ENCODE results near the gene TTK.
"Not testable (repeated sequence)": the region's sequence is repeated elsewhere in the genome, so short reads cannot be mapped to it uniquely, and the experiment has no call there.

TTK gene

GRCh38 chr6:80021591-80021990 is 17.1 kb downstream of the TTK start:
- DNase-seq (ENCODE audit: low spot score) = no peak

DNA sequence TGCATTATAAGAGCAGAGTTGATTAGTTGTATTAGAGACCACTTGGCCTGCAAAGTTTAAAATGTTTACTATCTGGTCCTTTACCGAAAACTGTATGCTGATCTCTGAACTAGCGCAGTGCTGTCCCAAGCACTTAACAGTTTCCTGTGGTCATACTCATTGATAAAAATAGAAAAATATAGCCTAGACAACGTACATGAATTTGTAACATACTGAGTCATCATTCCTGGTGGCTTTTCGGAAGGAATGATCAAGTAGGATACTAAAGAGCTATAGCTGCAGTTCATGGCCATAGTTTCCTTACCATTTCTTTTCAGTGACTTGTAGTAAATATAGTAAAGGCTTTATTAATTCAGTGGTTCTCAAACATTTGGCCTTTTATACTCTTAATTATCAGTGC is 18.4 kb downstream of the TTK start:
- no peak for DNase-seq (ENCODE audit: low spot score)

DNA sequence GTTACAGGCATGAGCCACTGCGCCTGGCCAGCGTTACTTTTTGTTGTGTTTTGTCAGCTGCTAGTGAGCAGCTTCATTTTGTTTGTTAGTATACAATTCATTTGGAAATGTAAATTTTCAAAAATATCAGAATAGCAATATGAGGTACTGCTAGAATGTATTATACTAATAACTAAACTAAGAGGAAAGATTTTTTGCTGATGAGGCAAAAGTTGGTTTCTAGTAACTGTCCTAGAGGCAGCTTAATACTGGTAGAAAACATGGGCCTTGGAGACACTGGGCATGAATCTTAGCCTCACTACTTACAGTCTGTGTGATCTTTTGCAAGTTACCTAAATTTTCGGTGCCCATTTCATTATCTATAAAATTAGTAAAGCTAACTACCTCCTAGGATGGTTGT is 24.1 kb downstream of the TTK start:
- DNase-seq (ENCODE audit: low spot score) = no peak

GRCh38 chr6:80029470-80029869 is 25.0 kb downstream of the TTK start:
- DNase-seq (ENCODE audit: low spot score) = no peak

DNA sequence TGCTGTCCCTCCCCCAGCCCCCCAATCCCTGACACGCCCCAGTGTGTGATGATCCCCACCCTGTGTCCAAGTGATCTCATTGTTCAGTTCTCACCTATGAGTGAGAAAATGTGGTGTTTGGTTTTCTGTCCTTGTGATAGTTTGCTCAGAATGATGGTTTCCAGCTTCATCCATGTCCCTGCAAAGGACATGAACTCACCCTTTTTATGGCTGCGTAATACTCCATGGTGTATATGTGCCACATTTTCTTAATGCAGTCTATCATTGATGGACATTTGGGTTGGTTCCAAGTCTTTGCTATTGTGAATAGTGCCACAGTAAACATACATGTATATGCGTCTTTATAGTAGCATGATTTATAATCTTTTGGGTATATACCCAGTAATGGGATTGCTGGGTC is 43.8 kb downstream of the TTK start:
- DNase-seq (ENCODE audit: low spot score) = not testable (repeated sequence)

DNA sequence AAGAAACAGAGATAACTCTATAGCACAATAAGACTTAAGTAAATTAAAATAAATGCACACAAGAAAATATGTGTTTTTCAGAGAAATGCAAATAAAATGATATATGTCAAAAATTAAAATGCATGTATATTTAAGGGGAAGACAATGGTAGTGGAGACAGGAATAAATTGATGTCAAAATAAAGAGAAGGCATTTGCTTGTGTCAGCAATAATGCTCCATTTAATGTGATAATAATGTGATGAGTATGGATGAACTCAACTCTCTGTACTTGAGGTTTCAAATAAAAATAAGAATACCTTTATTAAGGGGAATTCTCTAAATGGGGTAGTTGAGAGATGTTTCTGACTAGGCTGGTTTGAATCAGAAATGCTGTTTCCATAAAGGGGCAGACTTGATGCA is 56.3 kb downstream of the TTK start:
- no peak for DNase-seq (ENCODE audit: low spot score)

- not testable (repeated sequence) for DNase-seq (ENCODE audit: low spot score)
Observed at GRCh38 chr6:80068146-80068545, 63.7 kb downstream of the TTK start.

DNA sequence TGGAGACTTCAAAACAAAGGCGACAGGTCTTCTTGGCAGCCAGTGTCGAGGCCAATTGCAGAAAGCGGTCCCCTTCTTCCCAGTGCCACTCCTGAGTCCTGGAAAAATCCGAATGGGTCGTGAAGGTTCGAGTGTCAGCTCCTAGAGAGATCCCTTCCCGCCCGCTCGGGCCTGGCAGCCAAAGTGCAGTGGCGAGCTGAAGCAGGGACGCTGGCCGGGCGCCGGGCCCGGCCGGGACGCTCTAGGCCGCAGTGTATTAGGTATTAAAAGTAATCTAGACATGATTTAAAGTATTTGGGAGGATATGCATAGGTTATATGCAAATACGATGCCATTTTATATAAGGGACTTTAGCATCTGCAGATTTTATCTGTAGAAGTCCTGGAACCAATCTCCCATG is 66.0 kb downstream of the TTK start:
- DNase-seq (ENCODE audit: low spot score) = not testable (repeated sequence)

DNA sequence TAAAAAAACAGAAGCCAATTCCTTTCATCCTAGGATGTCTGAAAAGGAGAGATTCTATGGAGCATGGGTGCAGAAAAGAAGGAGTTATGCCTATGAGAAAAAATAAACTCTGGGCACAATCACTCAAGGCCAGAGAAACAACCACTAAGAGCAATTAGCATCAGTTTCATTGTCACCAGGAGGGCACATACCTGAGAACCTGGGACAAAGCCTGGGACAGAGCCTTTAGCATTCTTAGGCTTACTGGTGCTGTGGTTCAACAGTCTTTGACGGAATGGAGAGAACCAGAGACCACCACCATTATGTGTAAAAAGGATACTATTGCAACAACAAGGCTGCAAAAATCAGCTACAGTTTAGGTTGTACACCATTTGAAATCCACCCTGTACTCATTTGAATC is 72.6 kb downstream of the TTK start:
- DNase-seq (ENCODE audit: low spot score) = no peak

GRCh38 chr6:80088637-80089036 is 84.2 kb downstream of the TTK start:
- DNase-seq (ENCODE audit: low spot score) = no peak

DNA sequence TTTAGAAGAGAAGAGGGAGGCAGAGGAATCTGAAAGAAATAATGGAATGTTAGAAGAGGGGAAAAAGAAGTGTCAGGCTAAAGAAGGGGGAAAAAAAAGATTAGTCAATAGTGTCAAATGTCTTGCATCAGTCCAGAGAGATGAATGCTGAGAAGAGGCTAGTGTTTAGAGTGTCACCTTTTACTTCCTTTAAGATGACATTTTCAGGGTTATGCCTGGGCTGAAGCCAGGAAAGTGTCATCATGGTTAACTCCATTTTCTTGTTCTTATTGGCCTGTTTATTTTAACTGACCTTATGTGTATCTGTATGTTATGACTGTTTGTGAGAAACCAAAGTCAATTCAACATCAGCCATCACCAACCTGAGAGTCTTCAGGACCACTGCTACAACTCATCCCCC is 87.1 kb downstream of the TTK start:
- no peak for DNase-seq (ENCODE audit: low spot score)

Measured in cerebellar cortex (tissue), 1 donor.